ENCODE results near the gene TRMT112. TPM values are rescaled to one million over a fixed set of nuclear protein-coding genes. Genes with fewer than 3 reads are reported as not detected.

Gene TRMT112
- polyA plus RNA-seq, 1 donor from 2014 or later: 335 TPM

- Histone ChIP-seq H3K4me2 (ENCODE audit: low read length) (no peak overlapping the region), H3K27ac (ENCODE audit: low read length) (no peak overlapping the region), H3K27me3 (ENCODE audit: insufficient read depth, low read depth, low read length) (peaks cover 71% of the 10 kb centered on the region), H3K9me3 (ENCODE audit: low read length) (no peaks in the 10 kb centered on the region), H4K20me1 (ENCODE audit: insufficient read depth) (no peaks in the 10 kb centered on the region), H3F3A (ENCODE audit: insufficient read depth, low read length, poor library complexity, severe bottlenecking) (no peaks in the 10 kb centered on the region), H3K9ac (ENCODE audit: low read length) (peak overlapping the region; percentile 68), H3K79me2 (replicated peaks; ENCODE audit: insufficient read depth, low read length) (no peaks in the 10 kb centered on the region), H2AFZ (ENCODE audit: low read depth, low read length) (no peak overlapping the region), H3K9me2 (ENCODE audit: insufficient read depth, low read length) (no peaks in the 10 kb centered on the region), H3K4me3 (ENCODE audit: low read length) (peak overlapping the region; percentile 69), H3K36me3 (ENCODE audit: insufficient read depth, low read length) (no peaks in the 10 kb centered on the region)
- TF ChIP-seq REST (IDR thresholded peaks at IDR 0.05; ENCODE audit: borderline replicate concordance) (peak; percentile 28), RAD21 (conservative IDR thresholded peaks at IDR 0.05) (no peak), EP300 (conservative IDR thresholded peaks at IDR 0.05; ENCODE audit: poor library complexity, severe bottlenecking) (no peak), TAF1 (IDR thresholded peaks at IDR 0.05; ENCODE audit: low read depth) (no peak), MXI1 (conservative IDR thresholded peaks at IDR 0.05; ENCODE audit: poor library complexity, severe bottlenecking) (peak; percentile 91), POLR2AphosphoS5 (IDR thresholded peaks at IDR 0.05) (peak; percentile 59), EZH2 (IDR thresholded peaks at IDR 0.05; ENCODE audit: borderline replicate concordance, insufficient read depth, low read length, poor library complexity, severe bottlenecking) (no peak), SMC3 (conservative IDR thresholded peaks at IDR 0.05; ENCODE audit: poor library complexity) (peak; percentile 31), CTCF (IDR thresholded peaks at IDR 0.05; ENCODE audit: poor library complexity, severe bottlenecking) (no peak)
Observed at GRCh38 chr11:64291752-64292459, 25.5 kb downstream of the TRMT112 start.

- H3K36me3 ChIP-seq (ENCODE audit: insufficient read depth, low read length): no peaks in the 10 kb centered on the region
- peak within 1 kb of the TSS; percentile 39 for H3K4me2 ChIP-seq (ENCODE audit: low read length)
- H3K4me3 ChIP-seq (ENCODE audit: low read length): peak within 1 kb of the TSS; percentile 69
- peak within 1 kb of the TSS; percentile 68 for H3K9ac ChIP-seq (ENCODE audit: low read length)
- no peaks in the 10 kb centered on the region for H3K9me3 ChIP-seq (ENCODE audit: low read length)
- peaks cover 65% of the 10 kb centered on the region for H3K27me3 ChIP-seq (ENCODE audit: insufficient read depth, low read depth, low read length)
- H3K9me2 ChIP-seq (ENCODE audit: insufficient read depth, low read length): no peaks in the 10 kb centered on the region
- no peaks in the 10 kb centered on the region for H3F3A ChIP-seq (ENCODE audit: insufficient read depth, low read length, poor library complexity, severe bottlenecking)
- no peaks in the 10 kb centered on the region for H3K79me2 ChIP-seq (replicated peaks; ENCODE audit: insufficient read depth, low read length)
- no peak within 1 kb of the TSS for H2AFZ ChIP-seq (ENCODE audit: low read depth, low read length)
- H3K27ac ChIP-seq (ENCODE audit: low read length): no peak within 1 kb of the TSS
- TF ChIP-seq POLR2AphosphoS5 (IDR thresholded peaks at IDR 0.05) (no peak), REST (IDR thresholded peaks at IDR 0.05; ENCODE audit: borderline replicate concordance) (no peak), EP300 (conservative IDR thresholded peaks at IDR 0.05; ENCODE audit: poor library complexity, severe bottlenecking) (no peak), EZH2 (IDR thresholded peaks at IDR 0.05; ENCODE audit: borderline replicate concordance, insufficient read depth, low read length, poor library complexity, severe bottlenecking) (no peak), TAF1 (IDR thresholded peaks at IDR 0.05; ENCODE audit: low read depth) (no peak), RAD21 (conservative IDR thresholded peaks at IDR 0.05) (no peak), MXI1 (conservative IDR thresholded peaks at IDR 0.05; ENCODE audit: poor library complexity, severe bottlenecking) (no peak), CTCF (IDR thresholded peaks at IDR 0.05; ENCODE audit: poor library complexity, severe bottlenecking) (no peak), SMC3 (conservative IDR thresholded peaks at IDR 0.05; ENCODE audit: poor library complexity) (no peak)
- no peaks in the 10 kb centered on the region for H4K20me1 ChIP-seq (ENCODE audit: insufficient read depth)
Observed at GRCh38 chr11:64291262-64291751, 26.1 kb downstream of the TRMT112 start, which contains the start of gene KCNK4. KCNK4 (plus strand) TSS chr11:64291302; CDS start chr11:64293019, 1,717 bp downstream.
